ENCODE results near the gene NNT. TPM values are rescaled to one million over a fixed set of nuclear protein-coding genes. Genes with fewer than 3 reads are reported as not detected.

The NNT gene
- total RNA-seq, 1 experiment from 2014 or later: 71.6 TPM

DNA sequence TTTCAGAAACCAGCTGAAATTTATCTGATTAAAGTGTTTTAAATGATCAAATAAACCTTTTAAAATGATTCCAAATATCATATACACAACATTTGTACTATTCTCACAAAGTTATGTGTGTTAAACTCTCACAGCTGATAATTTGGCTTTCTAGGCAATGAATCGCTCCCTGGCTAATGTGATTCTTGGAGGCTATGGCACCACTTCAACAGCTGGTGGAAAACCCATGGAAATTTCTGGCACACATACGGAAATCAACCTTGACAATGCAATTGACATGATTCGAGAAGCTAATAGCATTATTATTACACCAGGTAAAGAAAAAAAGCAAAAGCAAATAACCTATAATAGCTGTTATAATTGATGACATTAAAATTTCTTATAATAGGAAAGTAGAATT, 72.4 kb downstream of the NNT start:
- H3K36me3 ChIP-seq (ENCODE audit: insufficient read depth, low read length, poor library complexity, severe bottlenecking): no peaks in the 10 kb centered on the region
- no peaks in the 10 kb centered on the region for H3K27me3 ChIP-seq (replicated peaks; ENCODE audit: insufficient read depth, low read depth, low read length, poor library complexity)
- no peak for TF ChIP-seq EZH2 (IDR thresholded peaks at IDR 0.05; ENCODE audit: borderline replicate concordance, low read depth, low read length, poor library complexity, severe bottlenecking)
- TF ChIP-seq, protein P1, sequence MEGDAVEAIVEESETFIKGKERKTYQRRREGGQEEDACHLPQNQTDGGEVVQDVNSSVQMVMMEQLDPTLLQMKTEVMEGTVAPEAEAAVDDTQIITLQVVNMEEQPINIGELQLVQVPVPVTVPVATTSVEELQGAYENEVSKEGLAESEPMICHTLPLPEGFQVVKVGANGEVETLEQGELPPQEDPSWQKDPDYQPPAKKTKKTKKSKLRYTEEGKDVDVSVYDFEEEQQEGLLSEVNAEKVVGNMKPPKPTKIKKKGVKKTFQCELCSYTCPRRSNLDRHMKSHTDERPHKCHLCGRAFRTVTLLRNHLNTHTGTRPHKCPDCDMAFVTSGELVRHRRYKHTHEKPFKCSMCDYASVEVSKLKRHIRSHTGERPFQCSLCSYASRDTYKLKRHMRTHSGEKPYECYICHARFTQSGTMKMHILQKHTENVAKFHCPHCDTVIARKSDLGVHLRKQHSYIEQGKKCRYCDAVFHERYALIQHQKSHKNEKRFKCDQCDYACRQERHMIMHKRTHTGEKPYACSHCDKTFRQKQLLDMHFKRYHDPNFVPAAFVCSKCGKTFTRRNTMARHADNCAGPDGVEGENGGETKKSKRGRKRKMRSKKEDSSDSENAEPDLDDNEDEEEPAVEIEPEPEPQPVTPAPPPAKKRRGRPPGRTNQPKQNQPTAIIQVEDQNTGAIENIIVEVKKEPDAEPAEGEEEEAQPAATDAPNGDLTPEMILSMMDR (conservative IDR thresholded peaks at IDR 0.05; ENCODE audit: low read depth, low read length): no peak
- no peak overlapping the region for H3K27ac ChIP-seq (ENCODE audit: low read depth, low read length, poor library complexity, severe bottlenecking)
- no peaks in the 10 kb centered on the region for H3K9me3 ChIP-seq (ENCODE audit: low read depth, low read length, poor library complexity, severe bottlenecking)
- no peak overlapping the region for H3K4me3 ChIP-seq (ENCODE audit: low read depth, low read length, poor library complexity, severe bottlenecking)
- intact Hi-C loops (cut with micrococcal nuclease; ENCODE audit: unreplicated experiment): no loop called here
- DNase-seq (ENCODE audit: low spot score): no peak
- peaks cover 23% of the 10 kb centered on the region for H3K4me1 ChIP-seq (ENCODE audit: insufficient read depth, low read length, poor library complexity, severe bottlenecking)
- ChIA-PET CTCF (no interaction called here), POLR2A (ENCODE audit: low non-redundant PET) (no interaction called here)
- no TSS peak for BruUV-seq (replicated peaks)

DNA sequence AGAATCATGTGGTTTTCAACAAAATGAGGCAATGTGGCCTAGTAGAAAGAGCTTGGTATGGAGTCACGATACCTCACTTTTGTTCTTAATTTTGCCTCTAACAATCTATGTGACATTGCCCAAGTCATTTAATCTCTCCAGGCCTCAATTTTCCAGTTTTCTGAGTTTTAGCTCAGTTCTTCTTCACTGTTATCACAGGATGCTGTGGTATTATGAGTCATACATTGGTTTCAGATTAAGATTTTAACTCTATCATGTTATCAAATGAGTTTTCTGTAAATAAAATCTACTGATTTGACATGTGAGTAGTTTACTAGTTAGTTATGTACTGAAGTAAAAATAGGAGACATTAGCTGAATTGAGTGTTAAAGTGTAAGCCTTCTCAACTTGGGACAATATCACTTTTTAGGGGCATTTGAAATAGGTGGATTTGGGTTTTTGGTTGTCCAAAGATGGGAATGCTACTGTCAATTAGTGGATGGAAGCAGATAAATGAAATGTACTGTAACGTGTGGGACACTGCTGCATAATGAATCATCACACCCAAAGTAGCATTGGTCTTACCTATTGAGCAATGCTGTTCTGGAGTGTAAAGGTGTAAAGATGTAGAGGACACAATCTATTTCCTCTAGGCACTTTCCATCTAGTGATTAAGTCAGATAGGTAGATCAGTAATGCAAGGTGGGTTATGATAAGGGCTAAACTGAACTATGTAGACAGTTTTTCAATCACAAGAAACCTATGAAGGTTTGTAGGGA, 73.3 kb downstream of the NNT start:
- TF ChIP-seq EZH2 (IDR thresholded peaks at IDR 0.05; ENCODE audit: borderline replicate concordance, low read depth, low read length, poor library complexity, severe bottlenecking): no peak
- TF ChIP-seq, protein P1 (conservative IDR thresholded peaks at IDR 0.05; ENCODE audit: low read depth, low read length): no peak
- DNase-seq (ENCODE audit: low spot score): no peak
- POLR2A ChIA-PET (ENCODE audit: low non-redundant PET): no interaction called here
- peaks cover 27% of the 10 kb centered on the region for H3K4me1 ChIP-seq (ENCODE audit: insufficient read depth, low read length, poor library complexity, severe bottlenecking)
- no peaks in the 10 kb centered on the region for H3K27me3 ChIP-seq (replicated peaks; ENCODE audit: insufficient read depth, low read depth, low read length, poor library complexity)
- BruUV-seq (replicated peaks): no TSS peak
- no peaks in the 10 kb centered on the region for H3K9me3 ChIP-seq (ENCODE audit: low read depth, low read length, poor library complexity, severe bottlenecking)
- no peaks in the 10 kb centered on the region for H3K36me3 ChIP-seq (ENCODE audit: insufficient read depth, low read length, poor library complexity, severe bottlenecking)
- no peak overlapping the region for H3K27ac ChIP-seq (ENCODE audit: low read depth, low read length, poor library complexity, severe bottlenecking)
- no peak overlapping the region for H3K4me3 ChIP-seq (ENCODE audit: low read depth, low read length, poor library complexity, severe bottlenecking)
- CTCF ChIA-PET: no interaction called here
- intact Hi-C loops (cut with micrococcal nuclease; ENCODE audit: unreplicated experiment): no loop called here

DNA sequence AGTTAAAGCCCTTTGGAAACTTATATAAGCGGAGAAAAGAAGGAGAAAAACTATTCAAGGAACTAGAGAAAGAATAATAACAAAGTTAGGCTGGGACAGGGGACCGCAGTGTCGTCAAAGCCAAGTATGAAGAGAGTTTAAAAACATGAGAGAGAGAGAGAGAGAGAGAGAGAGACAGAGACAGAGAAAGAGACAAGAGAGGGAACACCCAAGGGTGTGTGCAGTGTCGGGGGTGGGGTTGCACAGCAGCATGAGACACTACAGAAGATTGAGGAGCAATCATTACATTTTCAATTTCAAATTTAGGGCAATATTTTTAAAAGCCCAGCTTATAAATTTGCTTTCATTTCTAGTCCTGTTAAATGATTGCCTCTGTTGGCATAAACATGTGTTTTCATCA, 74.3 kb downstream of the NNT start:
- ChIA-PET POLR2A (ENCODE audit: low non-redundant PET) (no interaction called here), CTCF (no interaction called here)
- no peak for DNase-seq (ENCODE audit: low spot score)
- Histone ChIP-seq H3K9me3 (ENCODE audit: low read depth, low read length, poor library complexity, severe bottlenecking) (no peaks in the 10 kb centered on the region), H3K4me1 (ENCODE audit: insufficient read depth, low read length, poor library complexity, severe bottlenecking) (peaks cover 27% of the 10 kb centered on the region), H3K27me3 (replicated peaks; ENCODE audit: insufficient read depth, low read depth, low read length, poor library complexity) (no peaks in the 10 kb centered on the region), H3K36me3 (ENCODE audit: insufficient read depth, low read length, poor library complexity, severe bottlenecking) (no peaks in the 10 kb centered on the region), H3K27ac (ENCODE audit: low read depth, low read length, poor library complexity, severe bottlenecking) (no peak overlapping the region), H3K4me3 (ENCODE audit: low read depth, low read length, poor library complexity, severe bottlenecking) (no peak overlapping the region)
- no TSS peak for BruUV-seq (replicated peaks)
- intact Hi-C loops (cut with micrococcal nuclease; ENCODE audit: unreplicated experiment): no loop called here
- no peak for TF ChIP-seq EZH2 (IDR thresholded peaks at IDR 0.05; ENCODE audit: borderline replicate concordance, low read depth, low read length, poor library complexity, severe bottlenecking)
- TF ChIP-seq, protein P1 (conservative IDR thresholded peaks at IDR 0.05; ENCODE audit: low read depth, low read length): no peak

All from A673 (cell line).